Activated gamma-delta T cell (primary cell): ENCODE data around the gene SLC5A10.
"Not testable (repeated sequence)": the region's sequence is repeated elsewhere in the genome, so short reads cannot be mapped to it uniquely, and the experiment has no call there.

Experiments
- DNase-seq: peaks from one replicate; lab custom pipeline; 2025; lab: John Stamatoyannopoulos, UW

Gene SLC5A10

DNA sequence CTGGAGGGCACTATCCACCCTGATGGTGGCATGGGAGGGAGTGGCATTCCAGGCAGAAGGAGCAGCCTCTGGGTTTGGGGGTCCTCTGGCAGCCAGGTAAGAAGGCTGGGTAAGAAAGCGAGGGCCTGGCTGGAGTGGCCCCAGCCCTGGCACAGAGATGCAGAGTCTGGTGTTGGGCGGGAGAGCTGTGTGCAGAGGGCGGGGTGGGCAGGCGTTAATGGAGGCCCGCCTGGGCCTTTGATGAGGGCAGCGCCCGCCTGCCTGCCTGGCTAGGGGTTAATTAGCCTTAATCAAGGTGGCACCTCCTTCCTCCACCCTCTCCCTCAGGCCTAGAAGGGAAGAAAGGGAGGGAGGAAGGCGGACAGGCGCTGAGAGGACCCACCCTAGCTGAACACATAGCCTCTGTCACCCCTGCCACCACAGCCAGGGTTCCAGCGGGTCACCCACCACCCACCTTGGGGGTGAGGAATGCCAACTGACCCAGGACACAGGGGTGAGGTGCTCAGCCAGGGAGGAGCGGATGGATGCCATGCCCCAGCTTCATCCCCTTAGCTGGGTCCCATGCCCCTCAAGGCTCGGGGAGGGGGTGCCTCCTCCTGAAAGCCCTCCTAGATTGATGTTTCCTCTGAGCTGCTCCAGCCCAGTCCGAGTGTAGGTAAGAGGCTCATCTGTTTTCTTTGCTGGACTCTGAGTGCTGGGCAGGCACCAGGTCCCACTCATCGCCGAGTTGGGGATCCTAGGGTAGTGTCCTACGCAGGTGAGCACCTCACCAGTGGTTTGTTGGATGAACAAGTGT is 66.0 kb downstream of the SLC5A10 start:
- DNase-seq, result no peak

DNA sequence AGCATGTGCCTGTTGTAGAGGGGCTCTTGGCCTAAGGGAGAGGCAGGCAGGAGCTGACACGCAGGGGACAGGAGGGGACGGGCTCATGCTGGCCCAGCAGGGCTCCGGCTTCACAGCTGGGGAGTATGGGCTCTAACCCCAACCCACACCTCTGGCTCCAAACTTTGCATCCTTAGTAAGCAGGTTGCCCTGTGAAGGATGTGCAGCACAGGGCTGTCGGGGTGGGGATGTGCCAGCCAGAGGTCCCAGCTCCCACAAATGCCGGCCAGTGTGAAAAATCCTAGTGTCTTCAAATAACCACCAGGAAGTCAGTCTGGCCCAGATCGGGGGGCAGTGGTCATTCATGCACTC is 66.6 kb downstream of the SLC5A10 start:
- DNase-seq, result no peak

DNA sequence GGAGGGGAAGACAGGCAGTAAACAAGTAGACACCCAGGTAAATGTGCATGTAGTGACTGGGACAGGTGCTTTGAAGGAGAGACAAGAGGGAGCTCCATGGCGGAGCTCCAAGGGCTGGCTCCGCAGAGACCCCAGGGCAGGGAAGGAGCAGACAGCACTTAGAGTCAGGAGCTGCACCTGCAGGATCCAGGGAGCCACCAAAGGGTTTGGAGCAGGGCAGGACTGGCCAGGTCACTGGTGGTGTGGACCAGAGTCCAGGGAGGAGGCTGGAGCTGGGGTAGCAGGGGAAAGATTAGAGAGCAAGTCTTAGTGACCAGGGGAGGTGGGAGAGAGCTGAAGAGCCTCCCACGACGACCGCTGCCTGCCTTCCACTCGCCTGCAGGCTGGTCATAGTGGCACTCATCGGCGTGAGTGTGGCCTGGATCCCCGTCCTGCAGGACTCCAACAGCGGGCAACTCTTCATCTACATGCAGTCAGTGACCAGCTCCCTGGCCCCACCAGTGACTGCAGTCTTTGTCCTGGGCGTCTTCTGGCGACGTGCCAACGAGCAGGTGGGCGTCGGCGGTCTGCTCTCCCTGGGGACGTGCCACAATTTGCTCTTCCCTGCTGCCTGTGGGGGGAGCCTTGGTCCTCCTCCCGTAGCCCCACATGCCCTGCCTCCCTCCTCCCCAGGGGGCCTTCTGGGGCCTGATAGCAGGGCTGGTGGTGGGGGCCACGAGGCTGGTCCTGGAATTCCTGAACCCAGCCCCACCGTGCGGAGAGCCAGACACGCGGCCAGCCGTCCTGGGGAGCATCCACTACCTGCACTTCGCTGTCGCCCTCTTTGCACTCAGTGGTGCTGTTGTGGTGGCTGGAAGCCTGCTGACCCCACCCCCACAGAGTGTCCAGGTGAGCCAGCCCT is 67.3 kb downstream of the SLC5A10 start:
- DNase-seq, result no peak

DNA sequence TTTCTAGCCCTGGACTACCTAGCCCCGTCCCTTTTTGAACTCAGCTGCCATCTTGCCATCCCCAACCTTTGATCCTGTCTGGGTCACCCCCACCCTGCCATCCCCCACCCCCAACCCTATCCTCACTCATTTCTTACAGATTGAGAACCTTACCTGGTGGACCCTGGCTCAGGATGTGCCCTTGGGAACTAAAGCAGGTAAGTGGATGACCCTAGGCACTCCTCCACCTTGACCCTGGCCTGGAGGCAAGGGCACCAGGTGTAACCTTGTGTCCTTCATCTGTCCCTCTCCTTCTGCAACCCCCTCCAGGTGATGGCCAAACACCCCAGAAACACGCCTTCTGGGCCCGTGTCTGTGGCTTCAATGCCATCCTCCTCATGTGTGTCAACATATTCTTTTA is 68.1 kb downstream of the SLC5A10 start:
- DNase-seq, result no peak

DNA sequence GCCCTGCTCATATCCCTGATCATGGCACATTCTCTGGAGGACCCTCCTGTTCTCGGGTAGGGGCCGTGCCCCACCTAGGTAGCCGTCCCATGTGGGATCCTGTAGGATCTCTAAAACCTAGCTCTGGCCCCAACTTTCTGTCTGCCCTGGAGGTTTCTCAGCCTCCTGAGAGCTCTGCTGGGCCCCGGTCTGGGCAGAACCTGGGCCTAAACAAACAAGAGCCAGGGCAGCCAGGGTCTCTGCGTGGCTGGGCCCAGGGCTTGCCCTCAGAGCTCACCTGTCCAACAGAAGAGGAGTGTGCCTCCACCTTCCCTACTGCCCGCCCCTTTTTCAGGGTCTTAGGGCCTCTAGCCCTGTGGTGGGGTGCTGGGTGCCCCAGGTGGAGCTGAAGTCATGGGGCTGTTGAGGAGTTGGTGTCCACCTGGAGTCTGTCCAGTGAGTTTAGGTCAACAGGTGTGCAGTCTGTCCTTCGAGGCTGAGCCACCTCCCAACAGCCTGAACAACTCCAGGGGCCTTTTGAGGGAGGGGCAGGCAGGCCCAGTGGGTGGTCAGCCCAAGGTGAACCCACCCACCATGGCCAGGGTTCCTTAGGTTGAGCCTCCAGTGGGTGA is 69.2 kb downstream of the SLC5A10 start:
- DNase-seq, result not testable (repeated sequence)

DNA sequence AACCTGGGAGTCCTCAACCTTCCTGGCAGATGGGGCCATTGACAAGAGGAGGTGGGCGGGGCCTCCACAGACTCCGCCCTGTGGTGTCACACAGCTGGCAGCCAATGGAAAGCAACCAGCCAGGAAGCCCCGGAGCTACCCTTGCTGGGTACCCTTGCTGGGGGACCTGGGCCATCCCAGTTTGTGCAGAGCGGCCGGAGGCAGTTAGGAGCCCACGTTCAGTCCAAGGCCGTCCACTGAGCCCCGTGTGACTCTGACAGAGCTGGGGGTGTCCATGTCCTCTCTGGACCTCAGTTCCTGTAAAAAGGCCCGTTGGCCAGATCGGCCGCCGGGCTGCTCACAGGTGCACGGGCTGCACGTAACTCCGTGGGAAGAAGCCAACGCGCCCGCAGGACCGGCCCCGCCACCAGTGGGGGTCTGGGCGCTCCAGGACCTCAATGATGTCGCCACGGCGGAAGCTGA is 69.7 kb downstream of the SLC5A10 start:
- DNase-seq, result no peak

DNA sequence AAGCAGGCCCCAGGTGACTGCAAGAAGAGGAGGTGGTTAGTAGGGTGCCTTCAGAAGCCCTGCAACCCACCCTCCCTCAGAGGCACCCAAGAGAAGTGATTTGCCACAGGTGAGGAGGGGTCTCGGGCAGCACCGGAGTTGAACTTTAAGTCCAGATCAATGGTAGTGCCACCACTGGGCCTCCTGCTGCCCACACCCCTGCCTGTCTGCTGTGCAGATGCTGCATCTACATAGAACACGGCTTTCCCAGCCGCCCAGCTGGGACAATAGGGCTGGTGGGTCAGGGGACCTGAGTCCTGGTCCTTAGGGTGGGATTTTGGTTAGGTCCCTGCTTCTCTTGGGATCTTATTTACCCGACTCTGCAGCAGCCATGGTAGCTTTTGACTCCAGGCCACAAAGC is 70.2 kb downstream of the SLC5A10 start:
- DNase-seq, result no peak

DNA sequence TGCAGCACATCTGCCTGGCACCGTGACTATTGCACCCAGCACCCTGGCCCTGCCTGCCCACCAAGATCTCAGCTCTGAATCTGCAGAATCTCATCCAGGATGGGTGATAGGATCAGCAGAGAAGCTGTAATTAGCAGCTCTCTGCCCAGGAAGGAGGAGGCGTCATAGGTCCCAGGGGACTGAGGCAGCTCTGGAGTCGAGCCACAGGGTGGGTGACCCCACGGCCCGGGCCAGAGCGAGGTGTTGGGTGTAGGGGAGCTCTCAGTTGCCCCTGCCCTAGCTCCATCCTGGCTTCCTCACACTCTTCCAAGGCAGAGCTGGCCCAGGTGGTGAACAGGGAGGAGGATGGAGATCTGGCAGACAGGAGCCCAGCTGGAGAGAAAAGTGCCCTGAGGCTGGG is 70.8 kb downstream of the SLC5A10 start:
- no peak for DNase-seq

DNA sequence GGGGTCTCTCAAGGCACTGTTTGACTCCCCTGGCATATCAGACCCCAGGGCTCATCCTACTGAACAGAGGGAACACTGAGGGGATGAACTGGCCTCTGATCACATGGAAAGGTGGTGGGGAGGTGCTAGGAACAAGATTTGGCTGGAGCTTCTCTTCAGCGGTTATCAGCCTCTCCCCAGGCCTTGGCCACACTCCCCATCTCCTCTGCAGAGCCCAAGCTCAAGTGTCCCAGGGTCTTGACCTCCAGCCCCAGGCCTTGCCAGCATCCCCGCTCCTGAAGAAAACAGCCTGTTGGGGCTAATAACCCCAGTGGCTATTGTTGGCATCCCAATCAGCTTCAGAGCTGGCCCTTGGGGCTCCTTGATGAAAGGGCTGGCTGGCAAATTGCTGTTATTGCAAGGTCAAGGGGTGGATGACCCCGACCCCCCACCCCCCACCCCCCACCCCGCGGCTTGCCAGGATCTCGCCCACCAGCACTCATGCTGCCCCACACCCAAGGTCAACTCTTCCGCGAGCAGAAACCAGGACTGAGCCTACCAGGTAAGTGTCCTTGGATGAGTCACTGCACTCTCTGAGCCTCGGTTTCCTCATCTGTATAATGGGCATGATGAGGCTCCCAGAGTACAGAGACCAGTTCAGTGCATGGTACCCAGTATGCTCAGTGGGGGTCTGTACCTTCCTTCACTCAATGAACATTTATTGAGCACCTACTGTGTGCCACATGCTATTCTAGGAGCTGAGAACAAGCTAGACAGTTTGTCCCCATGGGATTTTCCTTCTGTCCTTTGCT is 71.4 kb downstream of the SLC5A10 start:
- DNase-seq, result no peak

DNA sequence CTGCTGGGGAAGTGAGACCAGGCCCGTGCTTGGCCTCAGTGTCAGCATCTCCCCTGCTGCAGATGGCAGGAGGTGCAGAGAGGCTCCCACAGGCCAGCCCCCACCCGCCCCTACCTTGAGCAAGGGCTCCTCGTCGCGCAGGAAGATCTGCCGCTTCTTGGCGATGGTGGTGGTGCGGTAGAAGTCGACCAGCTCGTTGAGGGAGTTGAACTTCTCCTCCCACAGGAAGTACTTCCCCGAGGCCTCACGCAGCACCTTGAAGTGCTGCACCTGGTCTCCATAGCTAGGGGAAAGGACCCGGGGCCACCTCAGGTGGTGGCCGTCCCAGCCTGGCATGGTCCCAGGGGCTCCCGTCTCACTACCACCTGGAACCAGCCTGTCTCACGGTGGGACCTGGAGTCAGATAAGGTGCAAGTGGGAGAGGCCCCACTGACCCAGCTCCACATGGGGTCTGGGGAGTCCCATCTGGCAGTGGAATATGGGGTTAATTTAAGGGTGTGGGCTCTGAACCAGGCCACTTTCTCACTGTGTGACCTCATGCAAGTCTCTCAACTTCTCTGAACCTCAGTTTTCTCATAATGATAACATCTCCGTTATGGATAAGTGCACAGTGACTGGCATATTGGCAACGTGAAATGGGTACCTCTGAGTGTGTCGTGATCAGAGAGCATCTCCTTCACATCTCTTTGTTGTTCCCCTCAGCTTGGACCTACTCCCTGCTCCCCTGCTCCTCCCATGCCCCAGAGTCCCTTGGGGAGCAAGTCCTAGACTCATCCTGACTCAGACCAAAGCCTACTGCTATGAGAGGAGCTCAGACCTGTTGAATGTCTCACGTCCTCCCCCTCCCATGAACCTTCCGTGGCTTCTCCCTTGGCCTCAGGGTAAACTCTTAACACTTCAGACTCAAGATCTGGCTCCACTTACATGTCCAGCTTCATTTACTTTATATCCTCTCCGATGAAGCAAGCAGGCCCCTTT is 72.4 kb downstream of the SLC5A10 start:
- no peak for DNase-seq

DNA sequence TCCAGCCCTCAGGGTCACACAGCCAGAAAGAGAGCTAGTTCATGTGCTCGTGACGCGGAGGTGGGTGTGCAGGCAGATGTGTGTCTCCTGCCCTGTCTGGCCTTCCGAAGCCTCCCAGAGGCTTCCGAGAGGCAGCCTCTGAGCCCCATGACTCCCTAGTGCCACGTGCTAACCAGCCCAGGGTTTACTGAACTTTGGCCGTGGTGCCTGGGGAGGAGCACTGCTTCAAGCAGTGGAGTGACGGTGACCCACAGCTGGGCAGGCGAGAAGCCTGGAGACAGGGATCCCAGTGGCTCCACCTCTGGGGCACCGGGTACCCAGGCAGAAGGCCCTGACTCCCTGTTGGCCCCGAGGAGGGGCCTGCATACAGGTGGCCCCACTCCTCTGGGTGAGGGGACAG is 76.7 kb downstream of the SLC5A10 start:
- not testable (repeated sequence) for DNase-seq

DNA sequence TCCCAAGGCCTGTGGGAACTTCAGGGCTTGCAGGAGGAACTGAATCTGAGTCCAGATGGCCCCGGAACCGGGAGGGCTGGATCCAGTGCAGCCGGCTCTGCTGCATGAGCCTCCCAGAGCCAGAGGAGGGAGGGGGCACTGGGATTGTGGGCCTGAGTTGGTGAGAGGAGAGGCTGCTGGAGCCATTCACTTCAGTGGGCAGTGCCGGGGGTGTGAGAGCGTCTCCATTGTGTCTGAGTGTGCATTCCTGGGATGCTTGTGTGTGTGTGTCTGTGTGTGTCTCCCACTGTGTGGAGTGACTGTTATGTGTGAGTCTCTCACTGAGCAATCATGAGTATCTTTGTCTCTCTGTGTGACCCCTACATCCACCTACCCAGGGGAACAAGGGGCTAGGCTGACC is 77.8 kb downstream of the SLC5A10 start:
- not testable (repeated sequence) for DNase-seq

DNA sequence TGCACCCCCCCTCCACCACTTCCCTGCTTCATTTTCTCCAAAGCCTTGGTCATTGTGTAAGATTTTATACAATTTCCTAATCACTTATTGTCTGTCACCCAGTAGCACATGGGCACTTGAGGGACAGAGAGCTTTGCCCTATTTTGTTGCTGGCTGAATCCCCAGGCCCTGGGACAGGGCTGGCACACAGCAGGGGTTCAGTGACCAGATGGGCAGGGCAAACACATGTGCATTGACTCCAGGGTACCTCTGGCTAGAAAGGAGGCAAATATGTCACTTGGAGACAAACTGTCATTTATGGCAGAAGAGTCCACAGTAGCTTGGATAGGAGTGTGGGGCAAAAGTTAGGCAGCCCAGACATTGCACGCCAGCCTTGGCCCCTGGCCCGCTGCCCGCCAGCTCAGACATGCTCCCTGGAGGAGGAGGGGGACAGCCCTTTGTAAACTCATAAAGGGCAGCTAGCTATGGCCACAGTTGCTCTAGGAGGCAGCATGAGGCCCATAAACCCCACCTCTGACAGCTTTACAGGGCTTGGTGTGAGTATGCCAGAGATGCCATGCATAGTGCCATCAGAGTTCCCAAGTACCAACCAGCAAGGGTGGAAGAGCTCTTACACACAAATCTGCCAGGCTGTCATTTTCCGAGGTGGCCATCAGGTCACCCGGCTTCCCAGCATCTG is 78.9 kb downstream of the SLC5A10 start:
- DNase-seq, result not testable (repeated sequence)

DNA sequence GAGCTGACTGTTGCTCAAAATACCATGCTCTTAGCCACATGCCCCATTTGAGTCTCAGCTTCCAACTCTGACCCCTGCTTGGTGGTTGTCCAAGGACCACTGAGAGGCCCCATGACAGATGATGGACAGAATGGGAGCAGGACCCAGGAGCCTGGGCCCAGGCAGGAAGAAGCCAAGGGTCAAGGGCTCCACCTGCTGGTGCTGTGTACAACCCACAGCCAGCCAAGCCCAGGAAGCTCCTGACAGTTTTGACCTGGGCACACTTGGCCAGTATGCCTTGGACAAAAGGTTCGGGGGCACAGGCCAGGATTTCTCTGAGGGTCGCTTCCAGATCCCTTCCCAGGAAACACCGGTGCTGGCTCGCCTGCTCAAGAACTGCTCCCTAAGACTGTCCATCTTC is 79.8 kb downstream of the SLC5A10 start:
- DNase-seq, result not testable (repeated sequence)

DNA sequence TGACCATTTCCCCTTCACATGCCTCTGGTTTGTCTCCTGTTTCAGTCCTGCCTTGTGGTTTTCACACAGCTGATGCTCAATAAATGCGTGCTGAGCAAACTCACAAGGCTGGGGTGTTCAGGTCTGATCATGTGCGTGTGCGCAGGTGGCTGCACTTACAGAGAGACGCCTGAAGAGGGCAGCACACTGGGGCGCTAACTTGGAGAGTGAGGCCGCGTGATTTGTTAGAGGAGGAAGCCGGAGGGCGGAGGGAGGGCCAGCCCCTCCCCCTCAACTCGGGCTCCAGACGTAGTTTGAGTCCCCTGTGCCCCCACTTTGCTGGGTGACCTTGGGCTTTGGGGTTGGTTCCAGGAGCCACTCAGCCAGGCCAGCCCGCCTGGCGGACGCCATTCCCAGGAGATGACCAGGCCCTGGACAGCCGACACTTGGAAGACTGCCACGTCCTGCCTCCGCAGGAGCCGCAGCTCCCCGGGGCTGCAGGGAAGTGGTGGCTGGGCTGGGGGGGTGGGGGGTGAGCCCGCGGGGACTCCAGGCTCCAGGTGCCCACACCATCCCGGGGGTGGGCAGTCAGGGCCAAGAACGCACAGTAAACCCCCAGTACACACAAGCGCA is 80.5 kb downstream of the SLC5A10 start:
- DNase-seq, result not testable (repeated sequence)

DNA sequence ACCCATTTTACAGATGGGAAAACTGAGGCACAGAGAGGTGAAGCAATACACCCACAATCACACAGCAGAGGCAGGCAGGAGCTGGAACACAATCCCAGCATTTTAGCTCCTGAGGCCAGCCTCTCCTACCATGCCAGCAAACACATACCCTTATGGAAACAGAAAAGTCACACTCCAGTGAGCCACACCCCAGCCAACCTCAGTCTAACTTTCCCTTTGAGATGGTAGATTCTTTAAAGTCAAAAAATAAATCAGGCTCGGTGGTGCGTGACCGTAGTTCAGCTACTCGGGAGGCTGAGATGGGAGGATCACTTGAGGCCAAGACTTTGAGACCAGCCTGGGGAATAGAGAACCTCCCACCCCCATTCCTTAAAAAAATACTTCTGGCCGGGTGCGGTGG is 84.2 kb downstream of the SLC5A10 start:
- not testable (repeated sequence) for DNase-seq

DNA sequence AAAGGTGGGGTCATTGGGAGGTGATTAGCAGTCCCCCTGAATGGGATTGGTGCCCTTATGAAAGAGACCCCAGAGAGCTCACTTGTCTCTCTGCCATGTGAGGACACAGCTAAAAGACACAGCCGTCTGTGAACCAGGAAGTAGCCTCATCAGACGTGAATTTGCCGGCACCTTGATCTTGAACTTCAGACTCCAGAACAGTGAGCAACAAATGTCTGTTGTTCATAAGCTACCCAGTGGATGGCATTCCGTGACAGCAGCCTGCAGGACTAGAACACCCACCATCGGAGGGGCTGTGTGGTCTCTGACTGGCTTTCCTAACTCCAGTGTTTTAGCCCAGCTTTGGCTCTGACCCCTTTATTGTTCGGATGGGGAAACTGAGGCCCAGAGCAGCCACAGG is 85.6 kb downstream of the SLC5A10 start:
- not testable (repeated sequence) for DNase-seq

DNA sequence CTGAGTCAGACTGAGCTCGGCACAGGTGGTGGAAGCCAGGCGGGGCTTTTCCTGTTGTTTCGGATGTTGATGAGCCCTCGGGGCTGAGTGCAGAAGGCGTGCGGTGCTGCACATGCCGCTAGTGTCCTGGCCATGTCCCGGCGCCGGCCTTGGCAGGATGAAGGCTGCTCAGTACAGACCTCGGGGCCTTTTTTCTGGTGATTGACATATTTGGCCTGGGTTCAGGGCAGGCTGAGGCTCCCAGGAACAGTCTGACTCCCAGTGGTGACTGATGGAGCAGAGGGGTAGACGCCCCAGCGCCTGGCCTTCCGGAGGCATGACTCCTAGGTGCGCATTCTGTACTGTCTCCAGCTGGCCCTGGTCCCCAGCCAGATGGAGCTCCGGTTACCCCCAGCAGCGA is 86.0 kb downstream of the SLC5A10 start:
- not testable (repeated sequence) for DNase-seq

DNA sequence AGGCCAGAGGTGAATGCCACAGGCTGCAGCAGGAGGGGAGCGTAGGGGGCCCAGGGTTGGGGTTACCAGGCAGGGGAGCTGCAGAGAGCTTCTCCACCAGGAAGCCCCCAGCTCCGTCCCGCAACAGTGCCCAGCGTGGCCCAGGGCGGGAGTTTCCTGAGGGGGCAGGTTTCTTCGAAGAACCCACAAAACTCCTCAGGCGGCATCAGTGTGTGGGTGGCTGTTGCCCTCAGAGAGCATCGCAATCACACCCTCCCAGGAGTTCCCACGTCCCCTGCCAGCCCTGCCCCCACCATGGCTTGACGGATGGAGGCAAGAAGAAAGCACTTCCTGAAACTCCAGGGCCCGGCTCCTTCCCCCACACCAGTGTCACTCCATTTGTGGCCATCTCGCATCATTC is 86.8 kb downstream of the SLC5A10 start:
- not testable (repeated sequence) for DNase-seq
